ENCODE data around the gene S100G.

S100G gene

GRCh38 chrX:16651391-16652024 lies 1.6 kb downstream of the S100G start:
- no peak for DNase-seq

GRCh38 chrX:16653424-16653823 lies 3.5 kb downstream of the S100G start:
- no peak for DNase-seq

GRCh38 chrX:16654093-16654492 lies 4.1 kb downstream of the S100G start:
- DNase-seq: no peak

GRCh38 chrX:16658284-16658683 lies 8.3 kb downstream of the S100G start:
- no peak for DNase-seq

- DNase-seq: no peak
Measured at GRCh38 chrX:16659321-16659720, 9.4 kb downstream of the S100G start.

- DNase-seq: no peak
Measured at GRCh38 chrX:16661495-16661894, 11.5 kb downstream of the S100G start.

GRCh38 chrX:16662402-16662801 lies 12.4 kb downstream of the S100G start:
- DNase-seq: no peak

- DNase-seq: no peak
Measured at GRCh38 chrX:16664074-16664473, 14.1 kb downstream of the S100G start.

- no peak for DNase-seq
Measured at GRCh38 chrX:16664626-16665025, 14.7 kb downstream of the S100G start.

GRCh38 chrX:16665089-16665488 lies 15.1 kb downstream of the S100G start:
- DNase-seq: no peak

GRCh38 chrX:16666541-16666940 lies 16.6 kb downstream of the S100G start:
- no peak for DNase-seq

GRCh38 chrX:16671005-16671404 lies 21.0 kb downstream of the S100G start:
- DNase-seq: no peak

- DNase-seq: no peak
Measured at GRCh38 chrX:16678689-16679088, 28.7 kb downstream of the S100G start.

- no peak for DNase-seq
Measured at GRCh38 chrX:16683007-16683664, 33.2 kb downstream of the S100G start.

- no peak for DNase-seq
Measured at GRCh38 chrX:16687514-16687913, 37.6 kb downstream of the S100G start.

- DNase-seq: no peak
Measured at GRCh38 chrX:16695079-16695676, 45.2 kb downstream of the S100G start.

- DNase-seq: no peak
Measured at GRCh38 chrX:16696956-16697355, 47.0 kb downstream of the S100G start.

GRCh38 chrX:16699389-16699788 lies 49.4 kb downstream of the S100G start:
- DNase-seq: no peak

GRCh38 chrX:16700734-16701133 lies 50.8 kb downstream of the S100G start:
- no peak for DNase-seq

- no peak for DNase-seq
Measured at GRCh38 chrX:16702700-16703599, 53.0 kb downstream of the S100G start.
